ENCODE data around the gene CGNL1.

The CGNL1 gene

DNA sequence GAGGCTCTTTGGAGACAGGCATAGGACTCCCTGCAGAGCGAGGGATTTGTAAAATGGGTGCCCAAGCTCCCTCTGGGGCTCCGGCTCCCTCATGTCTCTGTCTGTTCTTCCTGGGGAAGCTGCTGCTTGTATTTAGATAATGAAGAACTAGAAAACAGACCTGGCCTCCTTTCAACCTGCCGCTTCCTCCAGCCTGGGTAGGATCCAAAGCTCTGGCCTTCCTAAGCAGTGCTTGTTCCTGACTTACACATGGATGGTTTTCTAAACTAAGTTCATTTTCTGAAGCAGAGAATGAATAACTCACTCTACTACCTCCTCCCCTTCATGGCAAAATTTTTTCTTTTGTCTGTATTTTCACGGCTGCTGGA lies 178.5 kb downstream of the CGNL1 start:
- Histone ChIP-seq H2AFZ (ENCODE audit: low read depth, low read length) (no peak overlapping the region), H3K9me3 (ENCODE audit: insufficient read depth, low read length, severe bottlenecking) (no peaks in the 10 kb centered on the region)

DNA sequence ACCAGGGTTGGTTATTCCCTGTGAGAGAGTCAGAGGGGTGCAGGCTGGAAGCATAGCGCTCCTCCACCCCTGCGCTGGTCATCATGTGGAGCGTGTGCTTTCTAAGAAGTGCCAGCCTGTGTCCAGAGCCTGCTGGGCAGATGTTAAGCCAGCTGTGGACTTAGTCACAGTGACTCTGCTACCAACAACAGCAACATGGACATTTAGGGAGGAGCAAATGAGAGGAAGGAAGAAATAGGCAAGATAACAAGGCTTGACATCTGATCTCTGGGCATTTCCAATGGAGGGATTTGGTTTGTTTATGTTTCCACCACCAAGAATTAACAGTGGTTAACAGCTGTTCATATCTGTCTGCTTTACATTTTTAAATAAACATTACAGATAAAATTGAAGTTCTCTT lies 179.0 kb downstream of the CGNL1 start:
- H4K20me1 ChIP-seq (ENCODE audit: insufficient read depth, low read length): no peaks in the 10 kb centered on the region

More for the DNA sequence above, 178.5 kb downstream of the CGNL1 start:
- H3K27ac ChIP-seq (ENCODE audit: low read length): no peak overlapping the region
- no peaks in the 10 kb centered on the region for H3K4me1 ChIP-seq (ENCODE audit: insufficient read depth, low read length)
- H3K36me3 ChIP-seq (ENCODE audit: insufficient read depth, low read length): no peaks in the 10 kb centered on the region
- H3K4me3 ChIP-seq (ENCODE audit: low read depth in 1 of 2, low read length in 2 of 2): no peak overlapping the region
- DNase-seq: no peak
- no peak overlapping the region for H3K9ac ChIP-seq (ENCODE audit: low read depth, low read length)
- H3K4me2 ChIP-seq (ENCODE audit: insufficient read depth, low read length): no peak overlapping the region
- H3K79me2 ChIP-seq (ENCODE audit: insufficient read depth, low read length): no peaks in the 10 kb centered on the region
- peaks cover 16% of the 10 kb centered on the region for H3K27me3 ChIP-seq (ENCODE audit: insufficient read depth, low read length, poor library complexity)
- no peak for ATAC-seq (ENCODE audit: insufficient read depth, low read depth)
- H4K20me1 ChIP-seq (ENCODE audit: insufficient read depth, low read length): no peaks in the 10 kb centered on the region
- no peak for TF ChIP-seq EZH2 (IDR thresholded peaks at IDR 0.05; ENCODE audit: borderline replicate concordance, low read depth, low read length, severe bottlenecking)
- TF ChIP-seq, protein P1, sequence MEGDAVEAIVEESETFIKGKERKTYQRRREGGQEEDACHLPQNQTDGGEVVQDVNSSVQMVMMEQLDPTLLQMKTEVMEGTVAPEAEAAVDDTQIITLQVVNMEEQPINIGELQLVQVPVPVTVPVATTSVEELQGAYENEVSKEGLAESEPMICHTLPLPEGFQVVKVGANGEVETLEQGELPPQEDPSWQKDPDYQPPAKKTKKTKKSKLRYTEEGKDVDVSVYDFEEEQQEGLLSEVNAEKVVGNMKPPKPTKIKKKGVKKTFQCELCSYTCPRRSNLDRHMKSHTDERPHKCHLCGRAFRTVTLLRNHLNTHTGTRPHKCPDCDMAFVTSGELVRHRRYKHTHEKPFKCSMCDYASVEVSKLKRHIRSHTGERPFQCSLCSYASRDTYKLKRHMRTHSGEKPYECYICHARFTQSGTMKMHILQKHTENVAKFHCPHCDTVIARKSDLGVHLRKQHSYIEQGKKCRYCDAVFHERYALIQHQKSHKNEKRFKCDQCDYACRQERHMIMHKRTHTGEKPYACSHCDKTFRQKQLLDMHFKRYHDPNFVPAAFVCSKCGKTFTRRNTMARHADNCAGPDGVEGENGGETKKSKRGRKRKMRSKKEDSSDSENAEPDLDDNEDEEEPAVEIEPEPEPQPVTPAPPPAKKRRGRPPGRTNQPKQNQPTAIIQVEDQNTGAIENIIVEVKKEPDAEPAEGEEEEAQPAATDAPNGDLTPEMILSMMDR (IDR thresholded peaks at IDR 0.05; ENCODE audit: borderline replicate concordance, extremely low read depth, low read length, poor library complexity, severe bottlenecking): no peak

DNA sequence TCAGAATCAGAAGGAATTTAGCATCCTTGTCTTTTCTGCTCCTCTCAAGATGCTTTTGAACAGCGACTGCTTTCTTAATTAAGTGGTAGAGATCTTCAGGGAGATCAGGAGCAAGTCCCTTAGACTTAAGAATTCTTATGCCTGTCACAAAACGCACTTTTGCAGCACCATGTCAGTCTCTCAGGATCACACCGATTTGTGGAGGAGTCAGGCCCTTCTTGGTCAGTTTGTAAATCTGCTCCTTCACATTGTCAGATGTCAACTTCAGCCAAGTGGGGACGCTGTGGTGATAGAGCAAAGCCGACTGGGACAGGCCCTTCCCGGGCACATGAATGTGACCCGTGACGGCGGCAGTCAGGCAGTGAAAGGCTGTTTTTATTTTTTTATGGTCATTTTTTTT lies 179.7 kb downstream of the CGNL1 start:
- no peak for ATAC-seq (ENCODE audit: insufficient read depth, low read depth)
- Histone ChIP-seq H3K4me1 (ENCODE audit: insufficient read depth, low read length) (no peaks in the 10 kb centered on the region), H3K27ac (ENCODE audit: low read length) (no peak overlapping the region), H4K20me1 (ENCODE audit: insufficient read depth, low read length) (no peaks in the 10 kb centered on the region), H3K4me2 (ENCODE audit: insufficient read depth, low read length) (no peak overlapping the region), H3K36me3 (ENCODE audit: insufficient read depth, low read length) (no peaks in the 10 kb centered on the region), H3K79me2 (ENCODE audit: insufficient read depth, low read length) (no peaks in the 10 kb centered on the region), H2AFZ (ENCODE audit: low read depth, low read length) (no peak overlapping the region), H3K9me3 (ENCODE audit: insufficient read depth, low read length, severe bottlenecking) (no peaks in the 10 kb centered on the region), H3K27me3 (ENCODE audit: insufficient read depth, low read length, poor library complexity) (peaks cover 11% of the 10 kb centered on the region), H3K9ac (ENCODE audit: low read depth, low read length) (no peak overlapping the region), H3K4me3 (ENCODE audit: low read depth in 1 of 2, low read length in 2 of 2) (no peak overlapping the region)
- no peak for TF ChIP-seq EZH2 (IDR thresholded peaks at IDR 0.05; ENCODE audit: borderline replicate concordance, low read depth, low read length, severe bottlenecking)
- TF ChIP-seq, protein P1 (IDR thresholded peaks at IDR 0.05; ENCODE audit: borderline replicate concordance, extremely low read depth, low read length, poor library complexity, severe bottlenecking): no peak
- no peak for DNase-seq

More for the DNA sequence above, 179.0 kb downstream of the CGNL1 start:
- ATAC-seq (ENCODE audit: insufficient read depth, low read depth) (no peak), DNase-seq (no peak)
- no peaks in the 10 kb centered on the region for H3K36me3 ChIP-seq (ENCODE audit: insufficient read depth, low read length)
- H3K27me3 ChIP-seq (ENCODE audit: insufficient read depth, low read length, poor library complexity): peaks cover 16% of the 10 kb centered on the region
- H3K9me3 ChIP-seq (ENCODE audit: insufficient read depth, low read length, severe bottlenecking): no peaks in the 10 kb centered on the region
- H3K4me3 ChIP-seq (ENCODE audit: low read depth in 1 of 2, low read length in 2 of 2): no peak overlapping the region
- no peak overlapping the region for H3K9ac ChIP-seq (ENCODE audit: low read depth, low read length)
- H3K27ac ChIP-seq (ENCODE audit: low read length): no peak overlapping the region
- H3K4me2 ChIP-seq (ENCODE audit: insufficient read depth, low read length): no peak overlapping the region
- H3K79me2 ChIP-seq (ENCODE audit: insufficient read depth, low read length): no peaks in the 10 kb centered on the region
- no peak overlapping the region for H2AFZ ChIP-seq (ENCODE audit: low read depth, low read length)
- TF ChIP-seq, protein P1 (IDR thresholded peaks at IDR 0.05; ENCODE audit: borderline replicate concordance, extremely low read depth, low read length, poor library complexity, severe bottlenecking): no peak
- no peak for TF ChIP-seq EZH2 (IDR thresholded peaks at IDR 0.05; ENCODE audit: borderline replicate concordance, low read depth, low read length, severe bottlenecking)
- H3K4me1 ChIP-seq (ENCODE audit: insufficient read depth, low read length): no peaks in the 10 kb centered on the region

DNA sequence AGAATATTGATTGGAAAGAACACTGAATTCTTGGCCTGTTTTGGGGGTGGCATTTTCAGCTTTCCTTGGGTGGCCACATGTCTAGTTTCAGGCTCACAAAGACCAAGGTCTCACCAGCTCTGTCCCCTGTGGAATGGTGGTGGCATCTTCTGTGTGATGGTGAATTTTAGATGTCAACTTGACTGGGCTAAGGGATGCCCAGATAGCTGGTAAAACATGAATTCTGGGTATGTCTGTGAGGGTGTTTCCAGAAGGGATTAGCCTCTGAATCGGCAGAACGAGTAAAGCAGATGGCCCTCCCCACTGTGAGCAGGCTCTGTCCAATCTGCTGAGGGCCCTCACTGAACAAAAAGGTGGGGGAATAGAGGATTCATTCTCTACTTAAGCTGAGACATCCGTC lies 181.0 kb downstream of the CGNL1 start:
- TF ChIP-seq, protein P1 (IDR thresholded peaks at IDR 0.05; ENCODE audit: borderline replicate concordance, extremely low read depth, low read length, poor library complexity, severe bottlenecking): no peak
- TF ChIP-seq EZH2 (IDR thresholded peaks at IDR 0.05; ENCODE audit: borderline replicate concordance, low read depth, low read length, severe bottlenecking): no peak
- H3K4me2 ChIP-seq (ENCODE audit: insufficient read depth, low read length): no peak overlapping the region
- no peak overlapping the region for H3K4me3 ChIP-seq (ENCODE audit: low read depth in 1 of 2, low read length in 2 of 2)
- H4K20me1 ChIP-seq (ENCODE audit: insufficient read depth, low read length): no peaks in the 10 kb centered on the region
- no peak overlapping the region for H3K9ac ChIP-seq (ENCODE audit: low read depth, low read length)
- H3K27ac ChIP-seq (ENCODE audit: low read length): no peak overlapping the region
- DNase-seq (no peak), ATAC-seq (ENCODE audit: insufficient read depth, low read depth) (no peak)
- no peak overlapping the region for H2AFZ ChIP-seq (ENCODE audit: low read depth, low read length)
- no peaks in the 10 kb centered on the region for H3K36me3 ChIP-seq (ENCODE audit: insufficient read depth, low read length)
- H3K9me3 ChIP-seq (ENCODE audit: insufficient read depth, low read length, severe bottlenecking): no peaks in the 10 kb centered on the region
- H3K4me1 ChIP-seq (ENCODE audit: insufficient read depth, low read length): no peaks in the 10 kb centered on the region
- H3K79me2 ChIP-seq (ENCODE audit: insufficient read depth, low read length): no peaks in the 10 kb centered on the region
- H3K27me3 ChIP-seq (ENCODE audit: insufficient read depth, low read length, poor library complexity): peaks cover 11% of the 10 kb centered on the region

All from DND-41 (cell line).